Activated CD8-positive, alpha-beta memory T cell treated with anti-CD3 and anti-CD28 coated beads, Interleukin-2, amount 50 U/mL, for 24 hours (primary cell): ENCODE data around the gene ST6GALNAC1.

Source experiments
- DNase-seq: peaks from one replicate; pipeline ENCODE4 v3.0.0-alpha.2; 2020; ENCODE audit errors: extremely low read depth

The ST6GALNAC1 gene

GRCh38 chr17:76579281-76579680 lies 64.3 kb downstream of the ST6GALNAC1 start:
- no peak for DNase-seq

GRCh38 chr17:76578376-76578775 lies 65.2 kb downstream of the ST6GALNAC1 start:
- no peak for DNase-seq

DNA sequence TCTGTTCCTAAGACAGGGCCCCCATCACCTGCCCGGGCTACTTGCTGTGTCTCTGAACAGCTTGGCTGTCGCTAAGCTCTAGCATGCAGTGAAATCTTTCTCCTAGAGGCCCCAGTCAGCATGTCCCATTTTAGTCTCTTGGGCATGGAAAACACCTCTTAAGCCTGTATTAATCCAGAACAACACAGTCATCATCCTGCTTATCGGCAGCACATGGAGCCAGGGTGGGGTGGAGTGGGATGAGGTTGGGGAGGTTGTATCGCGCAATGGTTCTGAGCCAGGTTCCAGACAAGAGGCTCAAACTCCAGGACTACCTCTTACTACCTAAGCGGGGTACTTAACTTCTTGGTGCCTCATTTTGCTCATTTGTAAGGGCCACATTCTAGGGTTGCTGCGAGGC lies 65.7 kb downstream of the ST6GALNAC1 start:
- DNase-seq = no peak

- DNase-seq = no peak
These were observed 67.4 kb downstream of the ST6GALNAC1 start for GRCh38 chr17:76576189-76576588.

DNA sequence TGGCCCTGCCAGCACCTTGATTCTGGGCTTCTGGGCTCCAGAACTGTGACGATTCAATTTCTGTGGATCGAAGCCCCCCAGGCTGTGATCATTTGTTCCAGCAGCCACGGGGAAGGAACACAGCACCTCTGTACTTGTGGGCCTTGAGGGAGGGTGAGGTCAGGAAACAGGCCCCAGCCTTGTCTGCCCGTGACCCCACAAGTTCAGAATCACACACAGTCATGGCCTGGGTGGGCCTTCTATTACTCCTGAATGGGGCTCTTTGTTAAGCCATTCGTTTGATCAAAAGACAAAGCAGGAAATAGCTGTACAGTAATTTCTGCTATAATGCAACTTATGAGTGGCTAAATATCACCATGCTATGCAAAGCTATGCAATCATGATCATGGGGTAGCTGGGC lies 68.0 kb downstream of the ST6GALNAC1 start:
- no peak for DNase-seq
